Gastroesophageal sphincter (tissue), 4 donors: Measurements from ENCODE around the gene PLA1A. TPM values are rescaled to one million over a fixed set of nuclear protein-coding genes. Genes with fewer than 3 reads are reported as not detected.
A peak's percentile ranks its signal among the peaks of the same experiment; 100 is the strongest.

Experiments
- ATAC-seq: fragments of 150-250 bp; one replicate; pipeline ENCODE4 v1.9.1; 2016; ENCODE audit warnings: mild to moderate bottlenecking, moderate library complexity
- H3K27ac ChIP-seq, 4 donors: fragments of 200-600 bp; sonication (generic) in 3 of 4; 1 replicate in 3 of 4; 2 replicates in 1 of 4; pipeline ENCODE4 v1.5.1; 2016 to 2019
- H3K27me3 ChIP-seq: fragments of 200-600 bp; sonication (generic); one replicate; pipeline ENCODE4 v1.5.1; 2019
- H3K36me3 ChIP-seq, 2 donors: fragments of 200-600 bp; sonication (generic); one replicate each; pipeline ENCODE4 v1.5.1; 2019; ENCODE audit warnings: control low read depth in 1 of 2
- H3K4me1 ChIP-seq, 3 donors: fragments of 200-600 bp; sonication (generic); 1 replicate in 2 of 3; 2 replicates in 1 of 3; pipeline ENCODE4 v1.5.1; 2016 to 2019; ENCODE audit warnings: control low read depth in 2 of 3
- H3K4me3 ChIP-seq, 2 donors: fragments of 200-600 bp; sonication (generic); one replicate each; pipeline ENCODE4 v1.5.1; 2019; ENCODE audit warnings: mild to moderate bottlenecking in 1 of 2, moderate library complexity in 1 of 2
- H3K9me3 ChIP-seq, 3 donors: fragments of 200-600 bp; sonication (generic); one replicate each; pipeline ENCODE4 v1.5.1; 2017 to 2019; ENCODE audit warnings: control low read depth in 2 of 3
- EP300 ChIP-seq: sonication (generic); formaldehyde crosslinking; IDR thresholded peaks from one replicate; pipeline ENCODE4 v1.6.1; 2017; ENCODE audit warnings: antibody characterized with exemption, mild to moderate bottlenecking
- POLR2A ChIP-seq, 2 donors: fragments of 450-650 bp; IDR thresholded peaks; one replicate each; pipeline ENCODE4 v1.6.1; 2017; ENCODE audit warnings: antibody characterized with exemption in 2 of 2, mild to moderate bottlenecking in 2 of 2, moderate library complexity in 1 of 2
- POLR2AphosphoS5 ChIP-seq: sonication (generic); formaldehyde crosslinking; IDR thresholded peaks from one replicate; pipeline ENCODE4 v1.6.1; 2017; ENCODE audit warnings: antibody characterized with exemption
- WGBS, 2 donors: methylation state at CpG; one replicate each; pipeline ENCODE4 v1.1.5; 2018; ENCODE audit warnings: low coverage in 1 of 2; 5-methylcytosine and 5-hydroxymethylcytosine counted together
- total RNA-seq, 4 donors: library from RNA; depleted of rRNA; stranded (reverse); fragments of >200 nt; gene quantifications; one replicate each; pipeline ENCODE4 v1.1.0, GENCODE V29; 2016
- TF ChIP-seq, protein P1 (sequence below), 4 experiments: fragments of 200-600 bp in 2 of 4; fragments of 450-650 bp in 2 of 4; sonication (generic) in 1 of 4; IDR thresholded peaks; one replicate each; pipeline ENCODE4 v1.5.1; 2017 to 2019; ENCODE audit warnings: antibody characterized with exemption in 4 of 4, mild to moderate bottlenecking in 2 of 4, moderate library complexity in 2 of 4

PLA1A gene
- total RNA-seq, 4 donors from 2014 or later = 0.50 to 1.8 (median 1.4) TPM

DNA sequence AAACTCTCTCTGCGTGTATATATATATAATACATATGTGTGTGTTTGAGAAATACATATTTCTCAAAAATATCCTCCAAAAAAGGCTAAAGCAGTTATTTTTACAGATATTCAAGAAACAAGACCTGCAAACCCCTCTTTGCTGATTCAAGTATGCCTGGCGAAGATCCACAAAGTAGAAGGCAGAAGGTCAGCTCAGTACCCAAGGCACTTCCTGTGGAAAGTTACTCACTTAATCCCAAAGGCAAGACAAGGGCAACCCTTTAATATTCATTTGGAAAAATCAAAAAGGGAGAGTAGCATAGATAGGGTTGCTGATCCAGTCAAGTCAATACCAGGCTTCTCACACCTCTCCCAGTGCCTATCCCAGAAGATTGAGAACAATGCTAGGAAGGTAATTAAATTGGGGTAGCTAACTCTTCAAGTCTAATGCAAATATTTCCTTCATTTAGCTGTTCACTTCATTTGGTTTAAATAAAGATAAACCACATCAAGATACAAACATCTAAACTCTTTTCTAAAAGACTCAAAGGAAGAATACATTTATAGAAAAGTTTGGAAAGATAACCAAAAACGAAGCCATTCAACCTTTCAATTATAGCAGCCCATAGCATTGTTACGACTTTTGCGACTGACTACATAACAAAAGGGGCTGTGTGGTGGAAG, 72.4 kb downstream of the PLA1A start:
- no peak for ATAC-seq
- 84 to 85% methylated on average over 5 of the region's 5 CpGs for WGBS, 2 donors

DNA sequence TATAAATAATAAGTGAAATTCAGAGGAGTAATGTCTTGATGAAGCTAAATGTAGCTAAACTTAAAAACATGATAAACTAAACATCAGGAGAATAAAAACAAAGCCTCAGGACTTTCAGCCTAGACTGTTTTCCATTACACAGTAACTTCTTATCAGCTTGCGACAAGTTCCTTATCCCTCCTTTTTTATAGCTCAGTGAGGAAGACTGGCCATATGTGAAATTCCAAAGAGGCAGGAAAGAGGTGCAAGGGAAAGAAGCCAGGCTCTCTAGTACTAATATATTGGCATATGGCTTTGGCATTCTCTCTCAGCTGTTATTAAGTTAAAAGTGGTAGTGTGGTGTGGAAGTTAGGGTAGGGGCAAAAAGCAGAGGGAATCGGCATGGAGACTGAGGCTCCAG, 75.1 kb downstream of the PLA1A start:
- H3K9me3 ChIP-seq = no peaks in the 10 kb centered on the region
- peaks cover 7 to 37% (median 8%) of the 10 kb centered on the region in 3 donors for H3K4me1 ChIP-seq
- H3K36me3 ChIP-seq = peaks cover 3 to 64% of the 10 kb centered on the region in 2 donors
- H3K27ac ChIP-seq = peak overlapping the region in 2 of 4 donors; percentile 0 to 33
- TF ChIP-seq POLR2A (IDR thresholded peaks at IDR 0.05) (no peak), POLR2AphosphoS5 (no peak), EP300 (no peak)
- TF ChIP-seq, protein P1, sequence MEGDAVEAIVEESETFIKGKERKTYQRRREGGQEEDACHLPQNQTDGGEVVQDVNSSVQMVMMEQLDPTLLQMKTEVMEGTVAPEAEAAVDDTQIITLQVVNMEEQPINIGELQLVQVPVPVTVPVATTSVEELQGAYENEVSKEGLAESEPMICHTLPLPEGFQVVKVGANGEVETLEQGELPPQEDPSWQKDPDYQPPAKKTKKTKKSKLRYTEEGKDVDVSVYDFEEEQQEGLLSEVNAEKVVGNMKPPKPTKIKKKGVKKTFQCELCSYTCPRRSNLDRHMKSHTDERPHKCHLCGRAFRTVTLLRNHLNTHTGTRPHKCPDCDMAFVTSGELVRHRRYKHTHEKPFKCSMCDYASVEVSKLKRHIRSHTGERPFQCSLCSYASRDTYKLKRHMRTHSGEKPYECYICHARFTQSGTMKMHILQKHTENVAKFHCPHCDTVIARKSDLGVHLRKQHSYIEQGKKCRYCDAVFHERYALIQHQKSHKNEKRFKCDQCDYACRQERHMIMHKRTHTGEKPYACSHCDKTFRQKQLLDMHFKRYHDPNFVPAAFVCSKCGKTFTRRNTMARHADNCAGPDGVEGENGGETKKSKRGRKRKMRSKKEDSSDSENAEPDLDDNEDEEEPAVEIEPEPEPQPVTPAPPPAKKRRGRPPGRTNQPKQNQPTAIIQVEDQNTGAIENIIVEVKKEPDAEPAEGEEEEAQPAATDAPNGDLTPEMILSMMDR (IDR thresholded peaks at IDR 0.05) = no peak
- no peak for ATAC-seq
- 25 to 100% methylated on average over 1 to 2 of the region's 2 CpGs for WGBS, 2 donors
- H3K27me3 ChIP-seq = no peaks in the 10 kb centered on the region
- no peak overlapping the region for H3K4me3 ChIP-seq

More for the DNA sequence above, 72.4 kb downstream of the PLA1A start:
- Histone ChIP-seq H3K27ac (peak overlapping the region; percentile 34 to 54 (median 40)), H3K9me3 (no peaks in the 10 kb centered on the region), H3K36me3 (peaks cover 3 to 69% of the 10 kb centered on the region in 2 donors), H3K27me3 (no peaks in the 10 kb centered on the region), H3K4me3 (no peak overlapping the region), H3K4me1 (peaks cover 0 to 17% (median 0%) of the 10 kb centered on the region in 3 donors)
- TF ChIP-seq EP300 (no peak), POLR2AphosphoS5 (no peak), POLR2A (IDR thresholded peaks at IDR 0.05) (no peak)
- TF ChIP-seq, protein P1 (IDR thresholded peaks at IDR 0.05) = no peak

DNA sequence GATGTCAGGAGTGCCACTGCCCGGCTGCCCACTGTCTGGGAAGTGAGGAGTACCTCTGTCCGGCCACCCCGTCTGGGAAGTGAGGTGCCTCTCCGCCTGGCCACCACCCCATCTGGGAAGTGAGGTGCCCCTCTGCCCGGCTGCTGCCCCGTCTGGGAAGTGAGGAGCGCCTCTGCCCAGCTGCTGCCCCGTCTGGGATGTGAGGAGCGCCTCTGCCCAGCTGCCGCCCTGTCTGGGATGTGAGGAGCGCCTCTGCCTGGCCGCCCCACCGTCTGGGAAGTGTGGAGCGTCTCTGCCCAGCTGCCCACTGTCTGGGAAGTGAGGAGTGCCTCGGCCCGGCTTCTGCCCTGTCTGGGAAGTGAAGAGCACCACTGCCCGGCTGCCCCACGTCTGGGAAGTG, 76.2 kb downstream of the PLA1A start:
- Histone ChIP-seq H3K36me3 (peaks cover 3 to 58% of the 10 kb centered on the region in 2 donors), H3K27ac (peak overlapping the region in 1 of 4 donors; percentile 51), H3K9me3 (no peaks in the 10 kb centered on the region), H3K4me3 (no peak overlapping the region), H3K4me1 (peaks cover 7 to 39% (median 8%) of the 10 kb centered on the region in 3 donors), H3K27me3 (no peaks in the 10 kb centered on the region)
- 0 to 79% methylated on average over 1 to 3 of the region's 18 CpGs for WGBS, 2 donors
- no peak for ATAC-seq
- TF ChIP-seq EP300 = no peak
- no peak for TF ChIP-seq POLR2A (IDR thresholded peaks at IDR 0.05)
- TF ChIP-seq, protein P1 (IDR thresholded peaks at IDR 0.05) = no peak
- no peak for TF ChIP-seq POLR2AphosphoS5

DNA sequence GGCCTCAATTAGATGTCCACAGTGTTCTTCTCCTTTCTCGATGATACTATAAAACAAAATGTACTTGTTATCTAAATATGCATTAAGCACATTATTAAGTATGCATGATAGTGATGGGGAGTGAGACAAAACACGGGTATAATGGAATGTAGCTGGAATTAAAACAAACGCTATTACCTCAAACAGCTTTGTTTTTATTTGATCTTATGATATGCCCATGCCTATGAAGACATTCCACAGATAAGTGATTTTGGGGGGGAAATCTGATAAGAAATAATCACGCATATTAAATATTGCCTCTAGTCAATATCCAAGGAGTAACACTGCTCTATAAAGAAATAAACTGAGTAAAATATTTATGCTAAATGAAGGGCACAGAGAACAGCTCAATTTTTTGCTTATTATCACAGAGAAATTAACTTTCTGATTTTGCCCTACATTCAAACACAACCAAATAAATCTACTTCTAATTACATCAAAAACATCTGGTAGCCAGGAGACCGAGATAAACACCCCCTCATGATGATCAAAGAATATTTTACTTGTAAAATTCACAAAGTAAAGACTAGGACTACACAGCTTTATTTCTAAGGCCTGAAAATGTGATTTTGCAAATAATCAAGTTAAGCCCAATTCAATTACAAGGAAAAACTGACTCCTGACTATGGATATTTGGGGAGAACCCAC, 77.6 kb downstream of the PLA1A start:
- 60 to 65% methylated on average over 5 of the region's 5 CpGs for WGBS, 2 donors
- no peak for ATAC-seq
- peaks cover 7 to 34% (median 8%) of the 10 kb centered on the region in 3 donors for H3K4me1 ChIP-seq
- no peak for TF ChIP-seq POLR2A (IDR thresholded peaks at IDR 0.05)
- no peak for TF ChIP-seq EP300
- no peak for TF ChIP-seq POLR2AphosphoS5
- TF ChIP-seq, protein P1 (IDR thresholded peaks at IDR 0.05) = no peak
- no peaks in the 10 kb centered on the region for H3K27me3 ChIP-seq
- peak overlapping the region; percentile 10 to 63 for H3K4me3 ChIP-seq
- peak overlapping the region; percentile 77 to 99 (median 90) for H3K27ac ChIP-seq
- H3K9me3 ChIP-seq = no peaks in the 10 kb centered on the region
- H3K36me3 ChIP-seq = peaks cover 3 to 47% of the 10 kb centered on the region in 2 donors
